A549 (cell line): Measurements from ENCODE around the gene ANKS4B.

Experiments used
- BHLHE40 ChIP-seq: IDR thresholded peaks from 2 replicates; pipeline ENCODE4 v1.6.1; 2012; ENCODE audit warnings: low read depth, low read length, inconsistent platforms
- CTCF ChIP-seq: fragments of >200 bp; sonication (Bioruptor Twin); formaldehyde crosslinking; IDR thresholded peaks from 3 replicates; pipeline ENCODE4 v1.5.1; 2016
- EP300 ChIP-seq, 2 experiments: fragments of >200 bp; sonication (Bioruptor Twin); formaldehyde crosslinking; IDR thresholded peaks; 2 replicates in 1 of 2; 3 replicates in 1 of 2; pipeline ENCODE4 v1.6.1; 2016 to 2017
- HDAC2 ChIP-seq: fragments of 200-600 bp; sonication (generic); IDR thresholded peaks from 2 replicates; pipeline ENCODE4 v1.6.1; 2016
- MAZ ChIP-seq: fragments of 150-350 bp; IDR thresholded peaks from 2 replicates; pipeline ENCODE4 v1.6.1; 2014; ENCODE audit warnings: antibody characterized with exemption, low read depth, low read length, borderline replicate concordance
- PBX3 ChIP-seq: IDR thresholded peaks from 2 replicates; pipeline ENCODE4 v1.6.1; 2012
- POLR2A ChIP-seq: IDR thresholded peaks from 2 replicates; pipeline ENCODE4 v1.6.1; 2012; ENCODE audit warnings: mild to moderate bottlenecking, low read length
- RCOR1 ChIP-seq: fragments of 150-350 bp; IDR thresholded peaks from 2 replicates; pipeline ENCODE4 v1.6.1; 2014; ENCODE audit warnings: antibody characterized with exemption, low read length, low read depth
- RFX5 ChIP-seq: fragments of 450-650 bp; IDR thresholded peaks from 2 replicates; pipeline ENCODE4 v1.7.1; 2014; ENCODE audit warnings: antibody characterized with exemption, mild to moderate bottlenecking, moderate library complexity
- TFCP2L1 ChIP-seq: fragments of 250-450 bp; sonication (Bioruptor Pico); IDR thresholded peaks from 2 replicates; pipeline ENCODE4 v1.5.0; 2021; ENCODE audit warnings: mild to moderate bottlenecking
- TP53 ChIP-seq: fragments of 250-450 bp; sonication (Bioruptor Pico); IDR thresholded peaks from 2 replicates; pipeline ENCODE4 v1.5.0; 2021; ENCODE audit warnings: mild to moderate bottlenecking, moderate library complexity

GRCh38 chr16:21224800-21225199 lies 8.7 kb upstream of the ANKS4B start:
- TF ChIP-seq CTCF (no peak), PBX3 (no peak), EP300 (IDR thresholded peaks at IDR 0.05) (no peak), MAZ (no peak), TP53 (CRISPR knock-in tag) (no peak), BHLHE40 (no peak), POLR2A (no peak), TFCP2L1 (CRISPR knock-in tag) (no peak), HDAC2 (no peak), RCOR1 (no peak), RFX5 (no peak)
